ENCODE results near the gene COMT. TPM values are rescaled to one million over a fixed set of nuclear protein-coding genes. Genes with fewer than 3 reads are reported as not detected.
"Not testable (repeated sequence)": the region's sequence is repeated elsewhere in the genome, so short reads cannot be mapped to it uniquely, and the experiment has no call there.

Gene COMT
- total RNA-seq, 3 donors from 2014 or later (not counting 1 experiment from before 2014, with no cell fraction given): 37.5 to 56.2 (median 38.2) TPM

DNA sequence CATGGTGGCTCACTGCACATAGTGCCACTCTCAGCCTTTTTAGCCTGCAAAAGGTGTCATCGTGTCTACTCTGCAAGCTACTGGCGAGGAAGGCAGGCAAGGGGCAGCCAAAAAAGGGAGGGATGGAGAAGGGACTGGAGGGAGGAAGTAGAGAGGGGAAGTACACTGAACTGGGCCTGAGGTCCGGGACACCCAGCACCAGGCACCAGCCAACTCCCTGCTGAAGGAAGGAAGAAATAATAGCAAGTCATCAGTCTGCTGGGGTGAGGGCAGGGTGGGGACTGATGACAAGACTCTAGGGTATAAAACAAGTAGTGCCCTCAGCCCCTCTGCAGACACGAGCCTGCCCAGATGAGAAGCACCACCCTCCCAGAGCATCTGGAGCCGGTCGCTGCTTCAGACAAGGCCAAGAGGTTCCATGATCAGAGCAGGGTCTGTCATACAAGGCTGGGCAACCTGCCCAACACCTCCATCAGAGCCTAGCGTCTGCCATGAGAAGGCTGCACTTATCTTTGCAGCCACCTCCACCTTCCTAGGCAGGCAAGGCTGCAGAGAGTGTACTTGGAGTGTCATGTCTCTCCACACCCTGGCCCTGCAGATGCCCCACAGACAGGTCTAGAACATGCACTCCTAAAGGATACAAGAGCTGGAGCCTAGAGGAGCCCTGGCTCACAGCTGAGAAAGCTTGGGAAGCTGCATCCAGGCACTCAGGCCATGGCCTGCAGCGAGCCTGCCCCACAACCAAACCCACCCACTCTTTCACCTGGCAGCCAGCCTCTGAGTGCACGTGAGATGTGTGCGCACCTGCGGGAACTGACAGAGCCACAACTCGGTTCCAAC lies 9.0 kb upstream of the COMT start:
- H3K9me3 ChIP-seq (ENCODE audit: control insufficient read depth, insufficient read depth, low read length): peaks cover 11% of the 10 kb centered on the region
- H3K4me3 ChIP-seq (ENCODE audit: low read length): no peak overlapping the region
- H3K4me1 Mint-ChIP-seq: peaks cover 0 to 6% of the 10 kb centered on the region in 2 donors
- DNase-seq (no peak), ATAC-seq (no peak)
- peaks cover 21% of the 10 kb centered on the region for H3K36me3 Mint-ChIP-seq
- no peak overlapping the region for H3K4me3 Mint-ChIP-seq
- no peak overlapping the region for H3K27ac ChIP-seq (ENCODE audit: low read length)
- 63% methylated on average over 11 of the region's 12 CpGs for WGBS (ENCODE audit: insufficient coverage)
- peaks cover 3 to 12% of the 10 kb centered on the region in 2 donors for H3K9me3 Mint-ChIP-seq
- H3K27ac Mint-ChIP-seq: no peak overlapping the region
- H3K27me3 Mint-ChIP-seq (ENCODE audit: low read depth in 2 of 2): no peaks in the 10 kb centered on the region
- H3K36me3 ChIP-seq (ENCODE audit: control insufficient read depth, insufficient read depth, low read length): no peaks in the 10 kb centered on the region
- TF ChIP-seq, protein P1, sequence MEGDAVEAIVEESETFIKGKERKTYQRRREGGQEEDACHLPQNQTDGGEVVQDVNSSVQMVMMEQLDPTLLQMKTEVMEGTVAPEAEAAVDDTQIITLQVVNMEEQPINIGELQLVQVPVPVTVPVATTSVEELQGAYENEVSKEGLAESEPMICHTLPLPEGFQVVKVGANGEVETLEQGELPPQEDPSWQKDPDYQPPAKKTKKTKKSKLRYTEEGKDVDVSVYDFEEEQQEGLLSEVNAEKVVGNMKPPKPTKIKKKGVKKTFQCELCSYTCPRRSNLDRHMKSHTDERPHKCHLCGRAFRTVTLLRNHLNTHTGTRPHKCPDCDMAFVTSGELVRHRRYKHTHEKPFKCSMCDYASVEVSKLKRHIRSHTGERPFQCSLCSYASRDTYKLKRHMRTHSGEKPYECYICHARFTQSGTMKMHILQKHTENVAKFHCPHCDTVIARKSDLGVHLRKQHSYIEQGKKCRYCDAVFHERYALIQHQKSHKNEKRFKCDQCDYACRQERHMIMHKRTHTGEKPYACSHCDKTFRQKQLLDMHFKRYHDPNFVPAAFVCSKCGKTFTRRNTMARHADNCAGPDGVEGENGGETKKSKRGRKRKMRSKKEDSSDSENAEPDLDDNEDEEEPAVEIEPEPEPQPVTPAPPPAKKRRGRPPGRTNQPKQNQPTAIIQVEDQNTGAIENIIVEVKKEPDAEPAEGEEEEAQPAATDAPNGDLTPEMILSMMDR (IDR thresholded peaks at IDR 0.05): no peak
- intact Hi-C loops (cut with micrococcal nuclease): no loop called here
- no peaks in the 10 kb centered on the region for H3K27me3 ChIP-seq (ENCODE audit: control insufficient read depth, insufficient read depth, low read length)
- H3K4me1 ChIP-seq (ENCODE audit: control insufficient read depth, insufficient read depth, low read length): no peaks in the 10 kb centered on the region

DNA sequence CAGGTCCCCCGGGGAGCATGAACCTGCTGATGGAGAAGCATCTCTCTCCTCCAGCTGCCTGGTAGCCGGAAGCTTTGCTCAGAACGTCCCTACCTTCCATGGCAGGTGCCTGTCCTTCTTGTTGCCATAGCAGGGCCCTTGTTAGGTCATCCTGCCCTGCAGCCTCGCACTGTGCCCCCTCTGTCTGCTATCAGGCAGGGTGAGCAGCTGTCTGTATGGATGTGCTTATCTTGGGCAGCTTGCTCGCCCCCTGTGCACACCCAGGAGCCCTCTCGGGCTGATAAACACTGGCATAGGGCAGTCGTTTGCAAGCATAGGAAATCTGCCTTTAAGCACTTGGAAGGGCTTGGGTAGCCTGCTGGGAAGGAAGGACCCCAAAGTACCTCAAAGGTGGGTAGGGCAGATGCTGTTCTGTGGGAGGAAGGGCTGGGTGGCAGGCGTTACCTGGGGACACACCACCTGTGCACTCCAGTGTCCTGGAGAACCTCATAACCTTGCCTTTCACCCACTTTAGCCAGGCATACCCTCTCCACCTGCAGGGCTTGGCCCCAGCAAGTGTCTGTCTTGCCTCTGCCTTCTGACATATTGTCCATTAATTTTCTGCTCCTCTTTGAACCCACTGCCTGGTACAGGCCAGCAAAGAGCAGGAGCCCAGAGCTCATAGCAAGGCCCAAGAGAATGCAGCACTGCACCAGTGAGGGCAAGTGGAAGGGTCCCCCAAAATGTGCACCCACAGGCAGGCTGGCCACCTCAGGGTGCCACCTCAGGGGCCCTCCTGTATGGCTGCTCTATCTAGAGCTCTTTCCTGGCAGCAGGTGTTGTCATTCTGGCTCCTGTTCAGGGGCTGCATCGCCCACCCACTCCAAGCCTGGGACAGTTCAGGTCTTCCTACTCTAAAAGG lies 8.0 kb upstream of the COMT start:
- no peak for DNase-seq
- H3K27me3 Mint-ChIP-seq (ENCODE audit: low read depth in 2 of 2): no peaks in the 10 kb centered on the region
- no peak overlapping the region for H3K4me3 ChIP-seq (ENCODE audit: low read length)
- H3K4me1 ChIP-seq (ENCODE audit: control insufficient read depth, insufficient read depth, low read length): no peaks in the 10 kb centered on the region
- peaks cover 21% of the 10 kb centered on the region for H3K36me3 Mint-ChIP-seq
- ATAC-seq: no peak
- H3K27ac Mint-ChIP-seq: no peak overlapping the region
- H3K4me1 Mint-ChIP-seq: peaks cover 0 to 11% of the 10 kb centered on the region in 2 donors
- no peak overlapping the region for H3K4me3 Mint-ChIP-seq
- 89% methylated on average over 9 of the region's 9 CpGs for WGBS (ENCODE audit: insufficient coverage)
- no peaks in the 10 kb centered on the region for H3K36me3 ChIP-seq (ENCODE audit: control insufficient read depth, insufficient read depth, low read length)
- H3K27me3 ChIP-seq (ENCODE audit: control insufficient read depth, insufficient read depth, low read length): no peaks in the 10 kb centered on the region
- H3K27ac ChIP-seq (ENCODE audit: low read length): no peak overlapping the region
- intact Hi-C loops (cut with micrococcal nuclease): no loop called here
- peaks cover 3 to 12% of the 10 kb centered on the region in 2 donors for H3K9me3 Mint-ChIP-seq
- peaks cover 11% of the 10 kb centered on the region for H3K9me3 ChIP-seq (ENCODE audit: control insufficient read depth, insufficient read depth, low read length)
- TF ChIP-seq, protein P1 (IDR thresholded peaks at IDR 0.05): no peak

DNA sequence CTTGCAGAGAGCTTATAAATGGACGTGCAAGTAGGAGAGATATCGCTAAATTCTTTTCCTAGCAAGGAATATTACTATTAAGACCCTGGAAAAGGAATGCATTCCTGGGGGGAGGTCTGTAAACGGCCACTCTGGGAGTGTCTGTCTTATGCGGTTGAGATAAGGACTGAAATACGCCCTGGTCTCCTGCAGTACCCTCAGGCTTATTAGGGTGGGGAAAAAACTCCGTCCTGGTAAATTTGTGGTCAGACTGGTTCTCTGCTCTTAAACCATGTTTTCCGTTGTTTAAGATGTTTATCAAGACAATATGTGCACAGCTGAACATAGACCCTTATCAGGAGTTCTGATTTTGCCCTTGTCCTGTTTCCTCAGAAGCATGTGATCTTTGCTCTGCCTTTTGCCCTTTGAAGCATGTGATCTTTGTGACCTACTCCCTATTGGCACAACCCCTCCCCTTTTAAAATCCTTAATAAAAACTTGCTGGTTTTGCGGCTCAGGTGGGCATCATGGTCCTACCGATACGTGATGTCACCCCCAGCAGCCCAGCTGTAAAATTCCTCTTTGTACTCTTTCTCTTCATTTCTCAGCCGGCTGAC lies 6.4 kb upstream of the COMT start:
- Mint-ChIP-seq H3K36me3 (peaks cover 21% of the 10 kb centered on the region), H3K9me3 (peaks cover 3 to 12% of the 10 kb centered on the region in 2 donors), H3K4me1 (peaks cover 0 to 15% of the 10 kb centered on the region in 2 donors)
- H3K27ac Mint-ChIP-seq; H3K27me3 ChIP-seq (ENCODE audit: control insufficient read depth, insufficient read depth, low read length); H3K36me3 ChIP-seq (ENCODE audit: control insufficient read depth, insufficient read depth, low read length); H3K4me3 ChIP-seq (ENCODE audit: low read length); H3K27me3 Mint-ChIP-seq (ENCODE audit: low read depth in 2 of 2); intact Hi-C loops (cut with micrococcal nuclease); H3K4me3 Mint-ChIP-seq; ATAC-seq; H3K4me1 ChIP-seq (ENCODE audit: control insufficient read depth, insufficient read depth, low read length); H3K27ac ChIP-seq (ENCODE audit: low read length); DNase-seq: not testable (repeated sequence)
- 92% methylated on average over 10 of the region's 11 CpGs for WGBS (ENCODE audit: insufficient coverage)
- H3K9me3 ChIP-seq (ENCODE audit: control insufficient read depth, insufficient read depth, low read length): peaks cover 11% of the 10 kb centered on the region
